BE2C (cell line): ENCODE measurements around the gene RNF223.

Experiments
- DNase-seq: peaks from one replicate; pipeline ENCODE4 v3.0.0-alpha.2; 2020
- H3K27me3 ChIP-seq: fragments of 250-450 bp; sonication (Bioruptor Pico); 2 replicates; pipeline ENCODE4 v1.5.1; 2020; ENCODE audit warnings: mild to moderate bottlenecking
- H3K36me3 ChIP-seq: fragments of 250-450 bp; sonication (Bioruptor Pico); 2 replicates; pipeline ENCODE4 v1.5.1; 2020; ENCODE audit warnings: mild to moderate bottlenecking
- H3K4me1 ChIP-seq: fragments of 250-450 bp; sonication (Bioruptor Pico); 2 replicates; pipeline ENCODE4 v1.5.1; 2020
- H3K4me3 ChIP-seq: 2 replicates; pipeline ENCODE4 v1.5.1; 2011; ENCODE audit warnings: low read depth, low read length
- H3K9me3 ChIP-seq: fragments of 250-450 bp; sonication (Bioruptor Pico); 2 replicates; pipeline ENCODE4 v1.5.1; 2020
- TF ChIP-seq, protein P1 (sequence below): IDR thresholded peaks from 2 replicates; pipeline ENCODE4 v1.5.1; 2012; ENCODE audit warnings: mild to moderate bottlenecking, low read depth, low read length

Gene RNF223

DNA sequence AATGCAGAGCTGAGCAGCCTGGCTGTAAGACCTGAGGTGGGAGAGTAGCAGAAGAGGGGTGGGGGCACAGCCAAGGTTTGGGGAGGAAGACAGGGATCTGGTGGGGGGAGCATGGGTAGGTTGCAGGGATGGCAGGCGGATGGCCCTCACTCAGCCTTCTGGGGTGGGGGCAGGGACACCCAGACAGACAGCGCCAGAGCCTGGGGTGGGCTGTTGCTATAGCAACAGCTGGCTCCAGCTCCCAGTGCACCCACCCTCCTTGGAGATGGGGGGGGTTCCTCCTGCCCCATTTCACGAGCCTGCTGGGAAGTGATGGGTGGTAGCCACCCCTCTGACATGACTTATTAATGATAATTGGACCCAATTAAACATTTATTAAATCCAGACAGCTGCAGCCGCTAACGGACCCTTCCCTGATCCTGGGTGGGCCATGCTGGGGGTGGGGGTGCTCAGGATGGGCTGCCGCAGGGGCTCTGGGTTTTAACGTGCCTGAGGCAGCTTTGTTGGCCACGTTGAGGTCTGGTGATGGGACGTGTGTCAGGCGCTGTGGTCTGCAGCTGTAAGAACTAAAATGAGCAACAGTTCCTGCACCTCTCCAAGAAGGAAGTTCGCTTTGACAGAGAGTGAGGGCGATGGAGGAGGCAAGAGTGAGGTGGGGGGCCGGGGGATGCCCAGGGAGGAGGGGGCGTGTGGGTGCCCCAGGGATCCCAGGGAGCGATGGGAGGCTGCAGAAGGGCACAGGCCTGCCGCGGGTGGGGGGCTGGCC is 34.8 kb downstream of the RNF223 start:
- TF ChIP-seq, protein P1, sequence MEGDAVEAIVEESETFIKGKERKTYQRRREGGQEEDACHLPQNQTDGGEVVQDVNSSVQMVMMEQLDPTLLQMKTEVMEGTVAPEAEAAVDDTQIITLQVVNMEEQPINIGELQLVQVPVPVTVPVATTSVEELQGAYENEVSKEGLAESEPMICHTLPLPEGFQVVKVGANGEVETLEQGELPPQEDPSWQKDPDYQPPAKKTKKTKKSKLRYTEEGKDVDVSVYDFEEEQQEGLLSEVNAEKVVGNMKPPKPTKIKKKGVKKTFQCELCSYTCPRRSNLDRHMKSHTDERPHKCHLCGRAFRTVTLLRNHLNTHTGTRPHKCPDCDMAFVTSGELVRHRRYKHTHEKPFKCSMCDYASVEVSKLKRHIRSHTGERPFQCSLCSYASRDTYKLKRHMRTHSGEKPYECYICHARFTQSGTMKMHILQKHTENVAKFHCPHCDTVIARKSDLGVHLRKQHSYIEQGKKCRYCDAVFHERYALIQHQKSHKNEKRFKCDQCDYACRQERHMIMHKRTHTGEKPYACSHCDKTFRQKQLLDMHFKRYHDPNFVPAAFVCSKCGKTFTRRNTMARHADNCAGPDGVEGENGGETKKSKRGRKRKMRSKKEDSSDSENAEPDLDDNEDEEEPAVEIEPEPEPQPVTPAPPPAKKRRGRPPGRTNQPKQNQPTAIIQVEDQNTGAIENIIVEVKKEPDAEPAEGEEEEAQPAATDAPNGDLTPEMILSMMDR: no peak
- Histone ChIP-seq H3K4me3 (no peak overlapping the region), H3K4me1 (peaks cover 14% of the 10 kb centered on the region), H3K36me3 (no peaks in the 10 kb centered on the region), H3K9me3 (no peaks in the 10 kb centered on the region), H3K27me3 (peaks cover 30% of the 10 kb centered on the region)
- DNase-seq: no peak

DNA sequence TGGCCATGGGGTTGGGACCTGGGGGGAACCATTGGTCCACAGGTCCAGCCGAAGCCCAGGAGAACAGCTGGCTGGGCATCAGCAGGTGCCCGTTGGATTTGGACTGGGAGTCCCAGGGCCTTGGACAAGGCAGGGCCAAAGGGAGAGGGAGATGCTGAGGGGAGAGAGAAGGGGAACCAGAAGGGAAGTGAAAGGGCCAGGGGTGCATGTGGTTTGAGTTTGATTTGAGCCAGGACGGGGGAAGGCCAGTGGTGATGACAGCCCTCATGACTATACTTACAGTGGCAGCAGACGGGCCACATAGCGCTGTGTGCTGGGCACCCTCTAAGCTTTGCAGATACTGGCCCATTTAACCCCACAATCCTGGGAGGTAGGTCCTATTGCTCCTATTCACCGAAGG is 35.4 kb downstream of the RNF223 start:
- TF ChIP-seq, protein P1: no peak
- DNase-seq: no peak
- peaks cover 37% of the 10 kb centered on the region for H3K27me3 ChIP-seq
- H3K4me3 ChIP-seq: no peak overlapping the region
- H3K36me3 ChIP-seq: no peaks in the 10 kb centered on the region
- H3K9me3 ChIP-seq: no peaks in the 10 kb centered on the region
- peaks cover 14% of the 10 kb centered on the region for H3K4me1 ChIP-seq

DNA sequence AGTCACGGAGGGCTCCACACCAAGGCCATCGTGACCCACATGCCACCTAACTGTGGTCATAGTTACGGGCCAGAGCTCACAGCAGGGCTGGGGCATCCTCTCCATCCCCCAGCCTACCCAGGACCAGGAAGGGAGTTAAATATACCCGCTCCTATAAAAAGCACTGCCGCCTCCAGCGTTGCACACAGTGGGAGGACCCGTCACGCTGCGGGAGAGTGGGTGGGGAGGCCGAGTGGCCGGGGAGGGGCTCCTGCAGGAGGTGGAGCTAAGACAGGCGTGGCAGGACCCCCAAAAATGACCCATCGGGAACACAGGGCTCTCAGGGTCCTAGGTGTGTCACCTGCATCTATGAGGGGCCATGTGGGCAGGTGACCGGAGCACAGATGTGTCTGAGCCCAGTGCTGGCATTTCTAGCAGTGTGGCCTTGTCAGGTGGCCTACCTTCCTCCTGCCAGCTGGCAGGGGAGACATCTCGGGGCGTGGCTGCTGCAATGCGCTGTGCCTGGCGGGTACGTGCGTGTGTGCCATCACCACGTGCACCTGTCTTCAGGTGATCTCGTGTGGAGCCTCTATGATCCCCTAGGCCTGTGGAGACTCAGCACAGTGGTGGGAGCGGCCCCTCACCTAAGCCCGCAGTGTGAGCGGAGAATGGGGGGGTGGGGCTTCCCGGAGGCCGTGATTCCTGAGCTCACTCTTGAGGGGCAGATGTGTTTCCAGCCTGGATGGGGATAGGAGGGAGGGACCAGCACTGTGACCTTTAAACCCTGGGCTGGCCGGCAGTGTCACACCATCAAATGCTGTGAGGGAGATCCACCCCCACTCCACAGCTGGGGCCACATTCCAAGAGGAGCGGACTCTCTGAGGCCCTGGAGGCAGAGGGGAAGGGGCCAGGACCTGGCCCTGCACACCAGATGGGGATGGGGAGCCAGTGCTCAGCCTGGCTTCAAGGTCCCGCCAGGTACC is 36.5 kb downstream of the RNF223 start:
- TF ChIP-seq, protein P1: no peak
- DNase-seq: no peak
- no peak overlapping the region for H3K4me3 ChIP-seq
- H3K4me1 ChIP-seq: peaks cover 14% of the 10 kb centered on the region
- no peaks in the 10 kb centered on the region for H3K9me3 ChIP-seq
- peaks cover 41% of the 10 kb centered on the region for H3K27me3 ChIP-seq
- H3K36me3 ChIP-seq: no peaks in the 10 kb centered on the region

DNA sequence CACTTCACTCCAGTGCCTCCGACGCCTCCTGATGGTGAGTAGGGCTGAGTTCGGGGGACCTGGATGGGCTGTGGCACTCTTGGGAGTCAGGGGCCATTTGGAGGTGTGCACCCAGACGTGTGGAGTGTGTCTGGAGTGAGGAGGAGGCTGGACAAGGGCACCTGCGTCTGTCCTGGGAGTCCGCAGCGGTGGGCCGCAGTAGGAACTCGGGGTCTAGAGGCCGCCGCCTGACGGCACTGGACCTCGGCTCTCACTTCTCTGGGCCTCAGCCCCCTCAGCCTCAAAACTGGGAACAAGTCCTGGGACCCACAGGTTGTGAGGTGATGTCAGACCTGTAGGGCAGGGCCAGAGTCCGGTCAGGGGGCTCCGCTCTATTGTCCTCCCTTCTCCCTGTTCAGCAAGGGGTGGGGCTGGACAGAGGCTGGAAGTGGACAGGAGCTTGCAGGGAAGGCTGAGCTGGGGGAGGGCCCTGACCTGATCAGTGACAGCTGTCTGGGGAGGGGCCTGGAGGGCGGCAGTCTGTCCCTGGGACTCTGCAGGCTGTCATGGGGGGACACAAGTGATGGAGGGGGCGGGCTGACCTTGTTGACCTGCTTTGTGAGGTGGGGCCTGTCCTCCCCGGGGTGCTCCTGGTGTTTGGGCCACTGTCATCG is 38.7 kb downstream of the RNF223 start:
- Histone ChIP-seq H3K9me3 (no peaks in the 10 kb centered on the region), H3K27me3 (peaks cover 39% of the 10 kb centered on the region), H3K4me3 (no peak overlapping the region), H3K4me1 (peaks cover 13% of the 10 kb centered on the region), H3K36me3 (no peaks in the 10 kb centered on the region)
- TF ChIP-seq, protein P1: no peak
- no peak for DNase-seq

DNA sequence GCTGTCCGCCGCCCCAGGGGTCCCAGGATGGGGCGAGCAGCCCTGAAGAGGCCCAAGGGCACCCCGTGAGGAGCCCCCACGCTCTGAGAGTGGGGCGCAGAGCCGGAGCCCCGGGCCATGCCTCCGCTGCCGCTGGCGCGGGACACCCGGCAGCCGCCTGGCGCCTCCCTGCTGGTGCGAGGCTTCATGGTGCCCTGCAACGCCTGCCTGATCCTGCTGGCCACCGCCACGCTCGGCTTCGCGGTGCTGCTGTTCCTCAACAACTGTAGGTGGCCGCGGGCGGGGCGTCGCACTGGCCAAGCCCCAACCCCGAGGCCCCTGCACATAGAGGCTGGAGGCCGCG is 39.7 kb downstream of the RNF223 start:
- Histone ChIP-seq H3K36me3 (no peaks in the 10 kb centered on the region), H3K9me3 (no peaks in the 10 kb centered on the region), H3K4me3 (no peak overlapping the region), H3K27me3 (peaks cover 29% of the 10 kb centered on the region), H3K4me1 (peaks cover 5% of the 10 kb centered on the region)
- TF ChIP-seq, protein P1: no peak
- peak; percentile 54 for DNase-seq
